PC-3 (cell line): ENCODE data around the gene PRKAR2B.

Source experiments
- EZH2 ChIP-seq: fragments of 300-600 bp; sonication (generic); IDR thresholded peaks from one replicate; pipeline ENCODE4 v1.6.1; 2017; ENCODE audit warnings: antibody characterized with exemption, mild to moderate bottlenecking, low read length; ENCODE audit not compliant: unreplicated experiment
- EZH2phosphoT487 ChIP-seq: fragments of 300-600 bp; sonication (generic); IDR thresholded peaks from 2 replicates; pipeline ENCODE4 v1.6.1; 2018; ENCODE audit warnings: mild to moderate bottlenecking, antibody characterized with exemption, low read length, borderline replicate concordance
- TF ChIP-seq, protein P1 (sequence below): fragments of 300-600 bp; sonication (generic); conservative IDR thresholded peaks from 2 replicates; pipeline ENCODE4 v1.5.1; 2017; ENCODE audit warnings: antibody characterized with exemption, low read depth, mild to moderate bottlenecking, low read length

DNA sequence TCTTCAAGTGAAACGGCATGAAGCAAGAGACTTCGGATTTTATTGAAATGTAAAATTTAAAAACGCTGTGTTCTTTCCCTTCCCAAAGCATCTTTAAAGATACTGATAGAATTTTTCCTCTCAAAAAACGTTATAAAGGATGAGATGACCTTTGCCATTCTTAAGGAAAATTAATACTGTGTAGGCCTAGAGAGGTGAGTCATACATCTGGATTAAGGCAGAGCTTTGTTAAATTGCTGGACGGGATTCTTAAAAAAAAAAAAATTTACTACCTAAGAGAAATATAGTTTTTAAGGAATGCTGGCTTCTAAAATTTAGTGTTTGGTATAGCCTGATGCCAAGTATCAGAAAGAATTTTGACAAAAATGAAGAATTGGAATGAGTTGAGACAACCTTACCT, 118.0 kb downstream of the PRKAR2B start:
- TF ChIP-seq, protein P1, sequence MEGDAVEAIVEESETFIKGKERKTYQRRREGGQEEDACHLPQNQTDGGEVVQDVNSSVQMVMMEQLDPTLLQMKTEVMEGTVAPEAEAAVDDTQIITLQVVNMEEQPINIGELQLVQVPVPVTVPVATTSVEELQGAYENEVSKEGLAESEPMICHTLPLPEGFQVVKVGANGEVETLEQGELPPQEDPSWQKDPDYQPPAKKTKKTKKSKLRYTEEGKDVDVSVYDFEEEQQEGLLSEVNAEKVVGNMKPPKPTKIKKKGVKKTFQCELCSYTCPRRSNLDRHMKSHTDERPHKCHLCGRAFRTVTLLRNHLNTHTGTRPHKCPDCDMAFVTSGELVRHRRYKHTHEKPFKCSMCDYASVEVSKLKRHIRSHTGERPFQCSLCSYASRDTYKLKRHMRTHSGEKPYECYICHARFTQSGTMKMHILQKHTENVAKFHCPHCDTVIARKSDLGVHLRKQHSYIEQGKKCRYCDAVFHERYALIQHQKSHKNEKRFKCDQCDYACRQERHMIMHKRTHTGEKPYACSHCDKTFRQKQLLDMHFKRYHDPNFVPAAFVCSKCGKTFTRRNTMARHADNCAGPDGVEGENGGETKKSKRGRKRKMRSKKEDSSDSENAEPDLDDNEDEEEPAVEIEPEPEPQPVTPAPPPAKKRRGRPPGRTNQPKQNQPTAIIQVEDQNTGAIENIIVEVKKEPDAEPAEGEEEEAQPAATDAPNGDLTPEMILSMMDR, result no peak
- TF ChIP-seq EZH2phosphoT487, result no peak
- no peak for TF ChIP-seq EZH2
